AG09309 (cell line): ENCODE data around the gene SLC1A2.

Experiments
- DNase-seq: peaks from one replicate; pipeline ENCODE4 v3.0.0-alpha.2; 2010; ENCODE audit warnings: low read depth
- H3K4me3 ChIP-seq: 2 replicates; pipeline ENCODE4 v1.5.1; 2011; ENCODE audit warnings: mild to moderate bottlenecking, low read depth, low read length, moderate library complexity; ENCODE audit not compliant: control insufficient read depth
- CTCF ChIP-seq: IDR thresholded peaks from 2 replicates; pipeline ENCODE4 v1.5.1; 2011; ENCODE audit warnings: mild to moderate bottlenecking, low read depth, low read length, inconsistent platforms; ENCODE audit not compliant: insufficient read depth, control insufficient read depth; ENCODE audit errors: missing control alignments

The SLC1A2 gene

GRCh38 chr11:35363854-35364780 is 55.2 kb downstream of the SLC1A2 start:
- no peak overlapping the region for H3K4me3 ChIP-seq
- DNase-seq = peak; percentile 74
- TF ChIP-seq CTCF = no peak

- H3K4me3 ChIP-seq = no peak overlapping the region
- no peak for DNase-seq
- no peak for TF ChIP-seq CTCF
These were observed 56.0 kb downstream of the SLC1A2 start for GRCh38 chr11:35363246-35363801.

- no peak for DNase-seq
- H3K4me3 ChIP-seq = no peak overlapping the region
- TF ChIP-seq CTCF = no peak
These were observed 56.8 kb downstream of the SLC1A2 start for GRCh38 chr11:35362521-35362980.

- TF ChIP-seq CTCF = no peak
- no peak for DNase-seq
- H3K4me3 ChIP-seq = no peak overlapping the region
These were observed 59.3 kb downstream of the SLC1A2 start for GRCh38 chr11:35360055-35360530.

GRCh38 chr11:35359321-35360054 is 59.9 kb downstream of the SLC1A2 start:
- no peak for TF ChIP-seq CTCF
- H3K4me3 ChIP-seq = no peak overlapping the region
- DNase-seq = no peak

GRCh38 chr11:35358391-35358790 is 61.0 kb downstream of the SLC1A2 start:
- no peak for DNase-seq
- H3K4me3 ChIP-seq = no peak overlapping the region
- TF ChIP-seq CTCF = no peak
